ENCODE data around the gene YIPF2.

- no peak for TF ChIP-seq BHLHE40 (IDR thresholded peaks at IDR 0.05; ENCODE audit: borderline replicate concordance)
- no peak for TF ChIP-seq ARNT (IDR thresholded peaks at IDR 0.05)
- TF ChIP-seq SUZ12 (IDR thresholded peaks at IDR 0.05) = no peak
Observed at GRCh38 chr19:10907925-10908324, 20.5 kb downstream of the YIPF2 start.
